Common myeloid progenitor, CD34-positive (primary cell): ENCODE results near the gene ATOH1. TPM values are rescaled to one million over a fixed set of nuclear protein-coding genes. Genes with fewer than 3 reads are reported as not detected.

Experiments
- CTCF ChIA-PET: fragments of 350-600 bp; sonication (Branson Sonifier 250); formaldehyde crosslinking; loops from one replicate; lab custom pipeline; 2021; ENCODE audit warnings: antibody characterized with exemption; lab: Charles Lee
- POLR2A ChIA-PET: fragments of 350-600 bp; sonication (Branson Sonifier 250); formaldehyde crosslinking; loops from one replicate; lab custom pipeline; 2021; ENCODE audit warnings: antibody characterized with exemption; lab: Charles Lee
- DNase-seq, 3 donors: peaks; one replicate each; pipeline versions ENCODE4 v3.0.0 to v3.0.0-alpha.2; 2013
- H3K27ac ChIP-seq, 2 experiments: 1 replicate in 1 of 2; 2 replicates in 1 of 2; pipeline ENCODE4 v1.7.0; 2013; ENCODE audit warnings: inconsistent platforms in 2 of 2, low read length in 2 of 2, mild to moderate bottlenecking in 2 of 2, low read depth in 1 of 2, moderate library complexity in 1 of 2; ENCODE audit not compliant: severe bottlenecking in 2 of 2, insufficient read depth in 1 of 2, poor library complexity in 1 of 2
- H3K27me3 ChIP-seq, 5 experiments: replicated peaks in 2 of 5; 1 replicate in 3 of 5; 2 replicates in 2 of 5; pipeline versions ENCODE4 v1.6.1 to v1.7.0; 2013; ENCODE audit warnings: low read length in 4 of 5, mild to moderate bottlenecking in 2 of 5, moderate library complexity in 2 of 5, inconsistent platforms in 1 of 5; ENCODE audit not compliant: insufficient read depth in 5 of 5, control insufficient read depth in 4 of 5
- H3K36me3 ChIP-seq, 4 experiments: 1 replicate in 2 of 4; 2 replicates in 2 of 4; pipeline versions ENCODE4 v1.6.1 to v1.7.0; 2013; ENCODE audit warnings: low read length in 3 of 4, control low read depth in 1 of 4, mild to moderate bottlenecking in 1 of 4; ENCODE audit not compliant: control insufficient read depth in 4 of 4, insufficient read depth in 4 of 4
- H3K4me1 ChIP-seq, 4 experiments: 1 replicate in 3 of 4; 2 replicates in 1 of 4; pipeline versions ENCODE4 v1.6.1 to v1.7.1; 2013; ENCODE audit warnings: low read length in 3 of 4, mild to moderate bottlenecking in 3 of 4, control low read depth in 1 of 4, inconsistent platforms in 1 of 4, moderate library complexity in 1 of 4; ENCODE audit not compliant: control insufficient read depth in 4 of 4, insufficient read depth in 4 of 4; ENCODE audit errors: control extremely low read depth in 1 of 4
- H3K4me3 ChIP-seq, 7 experiments: 1 replicate in 4 of 7; 2 replicates in 3 of 7; pipeline versions ENCODE4 v1.5.1 to v1.7.0; 2013; ENCODE audit warnings: mild to moderate bottlenecking in 7 of 7, low read length in 6 of 7, moderate library complexity in 6 of 7, inconsistent platforms in 2 of 7, low read depth in 2 of 7, control low read depth in 1 of 7; ENCODE audit not compliant: insufficient read depth in 4 of 7, control insufficient read depth in 1 of 7; ENCODE audit errors: extremely low read depth in 1 of 7
- H3K9me3 ChIP-seq, 5 experiments: 1 replicate in 4 of 5; 2 replicates in 1 of 5; pipeline versions ENCODE4 v1.6.1 to v1.7.1; 2013; ENCODE audit warnings: low read length in 4 of 5, mild to moderate bottlenecking in 2 of 5, inconsistent platforms in 1 of 5, low read depth in 1 of 5, moderate library complexity in 1 of 5; ENCODE audit not compliant: control insufficient read depth in 4 of 5, insufficient read depth in 2 of 5; ENCODE audit errors: control extremely low read depth in 1 of 5
- WGBS: methylation state at CpG from one replicate; pipeline ENCODE4 v1.1.5; 2013; ENCODE audit not compliant: insufficient coverage; 5-methylcytosine and 5-hydroxymethylcytosine counted together
- polyA plus RNA-seq: library from polyadenylated mRNA; unstranded; fragments of 120-200 nt; gene quantifications from one replicate; pipeline ENCODE4 v1.2.1, GENCODE V29; 2013

Gene ATOH1, protein sequence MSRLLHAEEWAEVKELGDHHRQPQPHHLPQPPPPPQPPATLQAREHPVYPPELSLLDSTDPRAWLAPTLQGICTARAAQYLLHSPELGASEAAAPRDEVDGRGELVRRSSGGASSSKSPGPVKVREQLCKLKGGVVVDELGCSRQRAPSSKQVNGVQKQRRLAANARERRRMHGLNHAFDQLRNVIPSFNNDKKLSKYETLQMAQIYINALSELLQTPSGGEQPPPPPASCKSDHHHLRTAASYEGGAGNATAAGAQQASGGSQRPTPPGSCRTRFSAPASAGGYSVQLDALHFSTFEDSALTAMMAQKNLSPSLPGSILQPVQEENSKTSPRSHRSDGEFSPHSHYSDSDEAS
- polyA plus RNA-seq = not detected

DNA sequence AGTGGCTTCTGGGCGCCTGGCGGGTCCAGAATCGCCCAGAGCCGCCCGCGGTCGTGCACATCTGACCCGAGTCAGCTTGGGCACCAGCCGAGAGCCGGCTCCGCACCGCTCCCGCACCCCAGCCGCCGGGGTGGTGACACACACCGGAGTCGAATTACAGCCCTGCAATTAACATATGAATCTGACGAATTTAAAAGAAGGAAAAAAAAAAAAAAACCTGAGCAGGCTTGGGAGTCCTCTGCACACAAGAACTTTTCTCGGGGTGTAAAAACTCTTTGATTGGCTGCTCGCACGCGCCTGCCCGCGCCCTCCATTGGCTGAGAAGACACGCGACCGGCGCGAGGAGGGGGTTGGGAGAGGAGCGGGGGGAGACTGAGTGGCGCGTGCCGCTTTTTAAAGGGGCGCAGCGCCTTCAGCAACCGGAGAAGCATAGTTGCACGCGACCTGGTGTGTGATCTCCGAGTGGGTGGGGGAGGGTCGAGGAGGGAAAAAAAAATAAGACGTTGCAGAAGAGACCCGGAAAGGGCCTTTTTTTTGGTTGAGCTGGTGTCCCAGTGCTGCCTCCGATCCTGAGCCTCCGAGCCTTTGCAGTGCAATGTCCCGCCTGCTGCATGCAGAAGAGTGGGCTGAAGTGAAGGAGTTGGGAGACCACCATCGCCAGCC, at the start of gene ATOH1:
Gene ATOH1 (plus strand): TSS at position 422 of the 663 bp plus-strand sequence. CDS start 174 bp downstream, at position 596.
- Histone ChIP-seq H3K36me3 (no peaks in the 10 kb centered on the region), H3K27me3 (peaks cover 33 to 92% (median 51%) of the 10 kb centered on the region in 5 experiments), H3K27ac (no peak within 1 kb of the TSS), H3K4me1 (peaks cover 5 to 22% (median 21%) of the 10 kb centered on the region in 4 experiments), H3K4me3 (peak within 1 kb of the TSS in 6 of 7 experiments; percentile 0 to 66 (median 48)), H3K9me3 (no peaks in the 10 kb centered on the region)
- WGBS = 2% methylated on average over 43 of the region's 46 CpGs
- CTCF ChIA-PET = no interaction called here
- peak in 2 of 3 donors; percentile 38 to 54 for DNase-seq
- POLR2A ChIA-PET = no interaction called here

DNA sequence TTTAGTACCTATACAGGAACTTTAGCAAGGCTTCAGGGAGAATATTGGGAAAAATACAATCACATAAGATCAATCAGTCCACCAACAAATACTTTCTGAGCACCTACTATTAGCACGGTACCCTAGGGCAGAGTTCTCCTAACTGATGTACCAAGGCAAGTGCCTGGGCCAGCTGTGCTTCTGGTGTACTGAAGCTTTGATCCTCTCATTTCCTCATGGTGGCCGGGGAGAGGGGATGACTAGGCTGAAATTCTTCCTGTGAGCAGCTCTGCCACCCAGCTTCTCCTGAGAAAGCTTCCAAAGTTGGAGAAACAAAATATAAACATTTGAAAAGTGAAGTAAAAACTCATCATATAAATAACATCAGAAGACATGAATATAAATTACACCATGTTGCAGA, 49.3 kb upstream of the ATOH1 start:
- H3K27me3 ChIP-seq = no peaks in the 10 kb centered on the region
- no peaks in the 10 kb centered on the region for H3K36me3 ChIP-seq
- peak in 1 of 3 donors; percentile 18 for DNase-seq
- POLR2A ChIA-PET = no interaction called here
- no peaks in the 10 kb centered on the region for H3K9me3 ChIP-seq
- H3K4me3 ChIP-seq = no peak overlapping the region
- CTCF ChIA-PET = no interaction called here
- no peak overlapping the region for H3K27ac ChIP-seq
- no peaks in the 10 kb centered on the region for H3K4me1 ChIP-seq
- 0% methylated on average over 1 of the region's 2 CpGs for WGBS

DNA sequence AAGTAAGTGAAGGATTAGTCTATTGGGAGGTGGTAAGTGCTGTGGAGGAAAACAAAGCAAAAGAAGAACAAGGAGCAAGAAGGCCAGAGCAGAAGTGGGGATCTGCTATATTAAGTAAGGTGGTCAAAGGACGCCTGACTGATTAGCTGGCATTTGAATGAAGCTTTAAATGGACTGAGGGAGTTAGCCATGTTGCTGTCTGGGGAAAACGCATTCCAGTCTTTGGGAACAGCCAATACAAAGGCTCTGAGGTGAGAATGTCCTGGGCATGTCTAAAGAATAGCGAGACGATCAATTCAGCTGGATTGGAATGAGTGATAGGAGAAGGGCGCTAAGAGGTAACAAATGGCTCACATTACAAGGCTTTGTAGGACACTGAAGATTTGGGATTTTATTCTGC, 48.5 kb upstream of the ATOH1 start:
- H3K4me3 ChIP-seq = no peak overlapping the region
- POLR2A ChIA-PET = no interaction called here
- no peak overlapping the region for H3K27ac ChIP-seq
- 100% methylated on average over 5 of the region's 5 CpGs for WGBS
- CTCF ChIA-PET = no interaction called here
- DNase-seq = no peak
- no peaks in the 10 kb centered on the region for H3K4me1 ChIP-seq
- H3K27me3 ChIP-seq = no peaks in the 10 kb centered on the region
- no peaks in the 10 kb centered on the region for H3K9me3 ChIP-seq
- no peaks in the 10 kb centered on the region for H3K36me3 ChIP-seq

DNA sequence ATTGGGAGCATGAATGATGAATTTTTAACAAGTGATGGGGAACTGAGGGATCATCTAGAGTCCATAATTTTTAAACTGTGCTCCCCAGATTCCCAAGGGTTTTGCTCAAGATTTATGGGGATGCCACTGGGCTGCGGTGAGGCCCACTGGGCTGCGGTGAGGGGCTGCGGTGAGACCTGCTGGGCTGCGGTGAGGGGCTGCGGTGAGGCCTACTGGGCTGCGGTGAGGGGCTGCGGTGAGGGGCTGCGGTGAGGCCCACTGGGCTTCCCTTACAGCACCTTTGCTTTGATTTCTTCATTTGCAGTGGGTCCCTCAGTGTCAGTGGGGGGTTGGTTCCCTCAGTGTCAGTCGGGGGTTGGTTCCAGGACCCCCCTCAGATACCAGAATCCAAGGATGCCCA, 47.4 kb upstream of the ATOH1 start:
- Histone ChIP-seq H3K4me1 (no peaks in the 10 kb centered on the region), H3K4me3 (no peak overlapping the region), H3K27me3 (peaks cover 0 to 2% (median 0%) of the 10 kb centered on the region in 5 experiments), H3K36me3 (no peaks in the 10 kb centered on the region), H3K27ac (no peak overlapping the region), H3K9me3 (no peaks in the 10 kb centered on the region)
- no peak for DNase-seq
- POLR2A ChIA-PET = no interaction called here
- CTCF ChIA-PET = no interaction called here
- WGBS = 100% methylated on average over 7 of the region's 9 CpGs

DNA sequence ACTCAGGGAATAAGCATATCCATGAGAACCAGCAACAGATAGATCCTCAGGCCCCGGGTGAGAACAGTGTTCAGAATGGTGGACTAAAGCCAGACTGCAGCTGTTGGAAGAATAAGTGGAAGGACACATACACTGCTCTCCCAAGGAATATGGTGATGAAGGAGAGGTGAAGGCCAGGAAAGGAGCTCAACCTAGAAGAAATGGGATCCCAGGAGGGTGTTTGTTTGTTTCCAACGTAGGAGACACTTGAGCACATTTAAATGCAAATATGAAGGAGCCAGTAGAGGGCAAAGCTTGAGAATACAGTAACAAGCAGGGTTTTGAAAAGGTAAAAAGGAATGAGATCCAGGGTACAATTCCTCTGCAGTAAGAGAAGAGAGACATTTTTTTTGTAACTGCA, 42.4 kb upstream of the ATOH1 start:
- Histone ChIP-seq H3K36me3 (no peaks in the 10 kb centered on the region), H3K4me3 (no peak overlapping the region), H3K9me3 (no peaks in the 10 kb centered on the region), H3K27me3 (peaks cover 0 to 2% (median 0%) of the 10 kb centered on the region in 5 experiments), H3K27ac (no peak overlapping the region), H3K4me1 (no peaks in the 10 kb centered on the region)
- 86% methylated on average over 2 of the region's 2 CpGs for WGBS
- DNase-seq = no peak
- POLR2A ChIA-PET = no interaction called here
- CTCF ChIA-PET = interaction anchor here (0.6 to 1.3 kb wide), 3 partner anchors 9 to 103 kb away, joined by 3 read pairs; no protein-coding TSS in a partner anchor

DNA sequence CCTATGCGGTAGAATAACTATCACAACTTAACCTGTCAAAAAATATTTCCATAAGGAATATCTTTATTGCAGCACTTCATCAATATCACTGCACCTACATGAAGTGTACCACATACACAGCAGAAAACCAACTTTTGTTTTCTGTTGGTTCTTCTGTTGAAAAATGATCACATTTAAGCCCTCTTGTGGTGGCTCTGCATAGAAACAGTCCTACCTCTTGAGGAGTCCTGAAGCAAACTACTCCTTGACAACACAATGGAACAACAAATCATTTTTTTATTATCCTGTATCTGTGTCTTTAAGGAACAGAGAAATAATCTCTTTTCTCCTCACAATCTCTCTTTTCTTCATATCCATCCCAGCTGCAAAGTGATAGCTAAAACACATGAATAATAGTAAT, 39.8 kb upstream of the ATOH1 start:
- CTCF ChIA-PET = interaction anchor here (0.6 kb wide), 1 partner anchor 438 kb away, joined by 3 read pairs; no protein-coding TSS in a partner anchor
- DNase-seq = peak; percentile 12 to 46 (median 45)
- WGBS = no CpG with 5 or more reads among the region's 1 CpG

More for the DNA sequence above, 39.8 kb upstream of the ATOH1 start:
- Histone ChIP-seq H3K4me3 (no peak overlapping the region), H3K36me3 (no peaks in the 10 kb centered on the region), H3K4me1 (no peaks in the 10 kb centered on the region), H3K27me3 (peaks cover 0 to 2% (median 0%) of the 10 kb centered on the region in 5 experiments), H3K27ac (no peak overlapping the region), H3K9me3 (no peaks in the 10 kb centered on the region)
- POLR2A ChIA-PET = no interaction called here
